Hepatocyte (in vitro differentiated cells): Measurements from ENCODE around the gene WDFY2. TPM values are rescaled to one million over a fixed set of nuclear protein-coding genes. Genes with fewer than 3 reads are reported as not detected.
A peak's percentile ranks its signal among the peaks of the same experiment; 100 is the strongest.

Experiments used
- DNase-seq: peaks from one replicate; pipeline ENCODE4 v3.0.0-alpha.2; 2016; ENCODE audit warnings: low spot score
- H2AFZ ChIP-seq: fragments of 200-600 bp; sonication (generic); 2 replicates; pipeline ENCODE4 v1.6.0; 2016; ENCODE audit warnings: antibody characterized with exemption, mild to moderate bottlenecking
- H3K27ac ChIP-seq: fragments of 200-600 bp; sonication (generic); 2 replicates; pipeline ENCODE4 v1.5.1; 2016; ENCODE audit warnings: mild to moderate bottlenecking
- H3K27me3 ChIP-seq: fragments of 200-600 bp; sonication (generic); 2 replicates; pipeline ENCODE4 v1.6.1; 2016
- H3K36me3 ChIP-seq: fragments of 200-600 bp; sonication (generic); replicated peaks from 2 replicates; pipeline ENCODE4 v1.5.1; 2016; ENCODE audit warnings: low read depth; ENCODE audit not compliant: insufficient read depth
- H3K4me1 ChIP-seq: fragments of 200-600 bp; sonication (generic); 2 replicates; pipeline ENCODE4 v1.5.1; 2016; ENCODE audit warnings: mild to moderate bottlenecking, moderate library complexity; ENCODE audit not compliant: insufficient read depth
- H3K4me2 ChIP-seq: fragments of 200-600 bp; sonication (generic); 2 replicates; pipeline ENCODE4 v1.6.0; 2016
- H3K4me3 ChIP-seq: fragments of 200-600 bp; sonication (generic); 2 replicates; pipeline ENCODE4 v1.5.1; 2016; ENCODE audit warnings: mild to moderate bottlenecking
- H3K79me2 ChIP-seq: fragments of 200-600 bp; sonication (generic); 2 replicates; pipeline ENCODE4 v1.6.0; 2017; ENCODE audit warnings: mild to moderate bottlenecking
- H3K9me2 ChIP-seq: fragments of 200-600 bp; sonication (generic); replicated peaks from 2 replicates; pipeline ENCODE4 v1.6.0; 2017; ENCODE audit warnings: mild to moderate bottlenecking; ENCODE audit not compliant: insufficient read depth
- H3K9me3 ChIP-seq: fragments of 200-600 bp; sonication (generic); 2 replicates; pipeline ENCODE4 v1.5.1; 2016; ENCODE audit warnings: low read depth, mild to moderate bottlenecking
- H4K20me1 ChIP-seq: fragments of 200-600 bp; sonication (generic); 2 replicates; pipeline ENCODE4 v1.6.0; 2016; ENCODE audit warnings: mild to moderate bottlenecking; ENCODE audit not compliant: insufficient read depth, poor library complexity, severe bottlenecking
- EZH2 ChIP-seq: fragments of 200-600 bp; sonication (generic); IDR thresholded peaks from 2 replicates; pipeline ENCODE4 v1.6.1; 2016; ENCODE audit warnings: antibody characterized with exemption, mild to moderate bottlenecking, borderline replicate concordance
- EZH2phosphoT487 ChIP-seq: fragments of 200-600 bp; sonication (generic); IDR thresholded peaks from one replicate; pipeline ENCODE4 v1.6.1; 2018; ENCODE audit warnings: antibody characterized with exemption, mild to moderate bottlenecking, low read depth, moderate library complexity; ENCODE audit not compliant: unreplicated experiment, severe bottlenecking
- WGBS: methylation state at CpG from one replicate; pipeline ENCODE4 v1.1.6; 2016; ENCODE audit warnings: low lambda C conversion rate; ENCODE audit errors: missing lambda C conversion rate; 5-methylcytosine and 5-hydroxymethylcytosine counted together
- polyA plus RNA-seq: library from polyadenylated mRNA; unstranded; fragments of >200 nt; fragmentation: Nextera tagmentation; extraction: Ambion mirVana; gene quantifications from 2 replicates; pipeline ENCODE4 v1.2.1, GENCODE V29; 2016
- total RNA-seq: library from RNA; depleted of rRNA; stranded (reverse); fragments of >200 nt; gene quantifications from 2 replicates; pipeline ENCODE4 v1.2.3, GENCODE V29; 2014
- TF ChIP-seq, protein P1 (sequence below): fragments of 200-600 bp; sonication (generic); IDR thresholded peaks from 2 replicates; pipeline ENCODE4 v1.5.1; 2016; ENCODE audit warnings: antibody characterized with exemption, mild to moderate bottlenecking; ENCODE audit not compliant: poor library complexity

The WDFY2 gene
- total and polyA plus RNA-seq, 2 experiments from 2014 or later: 9.0 to 9.1 TPM

DNA sequence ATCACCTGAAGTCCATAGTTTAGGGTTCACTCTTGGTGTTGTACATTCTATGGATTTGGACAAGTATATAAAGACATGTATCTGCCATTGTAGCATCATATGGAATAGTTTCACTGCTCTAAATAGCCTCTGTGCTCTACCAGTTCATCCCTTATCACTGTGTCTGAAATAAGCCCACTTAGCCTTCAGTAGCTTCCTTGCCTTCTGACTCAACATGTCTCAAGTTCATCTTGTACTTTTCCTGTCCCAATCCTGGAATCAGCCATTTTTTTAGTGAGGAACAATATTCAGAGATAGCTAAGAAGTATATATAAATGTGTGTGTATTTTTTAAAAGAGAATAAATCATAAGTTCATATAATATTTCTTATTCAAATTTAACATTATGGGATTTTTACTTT lies 140.5 kb downstream of the WDFY2 start:
- Histone ChIP-seq H3K27ac (no peak overlapping the region), H3K4me1 (peaks cover 16% of the 10 kb centered on the region), H3K27me3 (no peaks in the 10 kb centered on the region), H3K9me2 (no peaks in the 10 kb centered on the region), H3K4me2 (no peak overlapping the region), H2AFZ (no peak overlapping the region), H3K4me3 (no peak overlapping the region), H3K9me3 (no peaks in the 10 kb centered on the region), H4K20me1 (no peaks in the 10 kb centered on the region), H3K36me3 (no peaks in the 10 kb centered on the region), H3K79me2 (no peaks in the 10 kb centered on the region)
- TF ChIP-seq EZH2: no peak
- TF ChIP-seq EZH2phosphoT487: no peak
- TF ChIP-seq, protein P1, sequence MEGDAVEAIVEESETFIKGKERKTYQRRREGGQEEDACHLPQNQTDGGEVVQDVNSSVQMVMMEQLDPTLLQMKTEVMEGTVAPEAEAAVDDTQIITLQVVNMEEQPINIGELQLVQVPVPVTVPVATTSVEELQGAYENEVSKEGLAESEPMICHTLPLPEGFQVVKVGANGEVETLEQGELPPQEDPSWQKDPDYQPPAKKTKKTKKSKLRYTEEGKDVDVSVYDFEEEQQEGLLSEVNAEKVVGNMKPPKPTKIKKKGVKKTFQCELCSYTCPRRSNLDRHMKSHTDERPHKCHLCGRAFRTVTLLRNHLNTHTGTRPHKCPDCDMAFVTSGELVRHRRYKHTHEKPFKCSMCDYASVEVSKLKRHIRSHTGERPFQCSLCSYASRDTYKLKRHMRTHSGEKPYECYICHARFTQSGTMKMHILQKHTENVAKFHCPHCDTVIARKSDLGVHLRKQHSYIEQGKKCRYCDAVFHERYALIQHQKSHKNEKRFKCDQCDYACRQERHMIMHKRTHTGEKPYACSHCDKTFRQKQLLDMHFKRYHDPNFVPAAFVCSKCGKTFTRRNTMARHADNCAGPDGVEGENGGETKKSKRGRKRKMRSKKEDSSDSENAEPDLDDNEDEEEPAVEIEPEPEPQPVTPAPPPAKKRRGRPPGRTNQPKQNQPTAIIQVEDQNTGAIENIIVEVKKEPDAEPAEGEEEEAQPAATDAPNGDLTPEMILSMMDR: no peak
- no peak for DNase-seq

DNA sequence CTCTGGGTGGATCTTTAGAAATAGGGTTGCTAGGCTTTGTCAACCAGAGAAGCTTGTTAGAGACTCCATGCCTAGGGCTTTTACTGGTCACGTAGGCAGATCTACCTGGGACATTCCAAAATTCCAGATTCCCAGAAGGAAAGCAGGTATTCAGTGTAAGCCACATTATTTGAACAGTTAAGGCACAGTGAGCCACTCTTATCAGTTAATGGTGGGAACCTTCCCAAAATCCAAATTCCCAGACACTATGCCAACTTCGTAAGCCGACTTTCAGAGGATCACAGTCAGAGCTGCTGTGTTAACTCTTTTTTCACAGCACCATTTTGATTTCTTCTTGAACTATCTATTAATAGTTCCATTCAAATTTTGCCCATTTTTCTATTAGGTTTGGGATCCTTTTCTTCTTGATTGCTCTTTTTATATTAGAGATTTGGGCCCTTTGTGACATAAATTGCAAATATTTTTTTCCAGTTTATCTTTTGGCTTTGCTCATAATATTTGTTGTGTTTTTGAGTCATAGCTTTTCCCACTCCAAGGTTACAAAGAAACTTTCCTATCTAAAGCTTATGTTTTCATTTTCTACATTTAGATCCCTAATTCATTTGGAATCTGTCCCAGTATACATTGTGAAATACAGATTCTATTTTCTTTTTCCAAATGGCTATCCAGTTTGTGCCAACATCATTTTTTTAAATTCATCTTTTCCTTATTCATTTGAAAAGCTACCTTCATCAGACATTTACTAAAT lies 142.4 kb downstream of the WDFY2 start:
- Histone ChIP-seq H3K4me2 (no peak overlapping the region), H3K9me3 (no peaks in the 10 kb centered on the region), H3K36me3 (no peaks in the 10 kb centered on the region), H3K9me2 (no peaks in the 10 kb centered on the region), H2AFZ (no peak overlapping the region), H3K4me3 (no peak overlapping the region), H3K79me2 (no peaks in the 10 kb centered on the region), H3K27ac (peak overlapping the region; percentile 4), H3K4me1 (peaks cover 33% of the 10 kb centered on the region), H3K27me3 (no peaks in the 10 kb centered on the region), H4K20me1 (no peaks in the 10 kb centered on the region)
- TF ChIP-seq EZH2: no peak
- no peak for TF ChIP-seq EZH2phosphoT487
- TF ChIP-seq, protein P1: no peak
- no peak for DNase-seq
- WGBS: 74% methylated on average over 3 of the region's 3 CpGs

DNA sequence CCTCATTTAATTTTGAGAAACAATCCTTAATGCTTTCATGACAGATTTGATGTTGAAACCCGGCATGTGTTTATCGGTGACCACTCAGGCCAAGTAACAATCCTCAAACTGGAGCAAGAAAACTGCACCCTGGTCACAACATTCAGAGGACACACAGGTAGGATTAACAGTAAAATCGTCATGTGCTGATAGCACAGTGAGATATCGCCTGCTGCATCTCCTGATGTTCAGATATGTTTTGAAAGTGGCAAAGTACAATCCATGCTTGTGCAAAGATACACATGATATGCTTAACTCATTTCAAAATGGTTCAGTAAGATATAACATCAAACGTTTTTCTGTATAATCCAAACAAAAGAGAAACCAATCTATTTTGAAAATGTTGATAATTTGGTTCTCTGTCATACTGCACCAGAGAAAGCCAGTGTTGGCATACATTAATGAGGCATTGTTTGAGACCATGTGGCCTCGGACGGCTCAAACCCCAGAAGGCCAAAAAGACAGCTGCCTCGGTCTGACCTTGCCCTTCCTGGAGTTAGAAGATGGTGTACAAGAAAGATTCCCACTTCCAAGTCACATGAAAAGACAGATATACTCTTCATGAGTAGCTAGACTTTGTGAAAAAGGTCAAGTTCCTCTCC lies 143.5 kb downstream of the WDFY2 start:
- WGBS: 82% methylated on average over 8 of the region's 8 CpGs
- DNase-seq: no peak
- no peaks in the 10 kb centered on the region for H4K20me1 ChIP-seq
- no peaks in the 10 kb centered on the region for H3K9me2 ChIP-seq
- no peaks in the 10 kb centered on the region for H3K9me3 ChIP-seq
- no peaks in the 10 kb centered on the region for H3K36me3 ChIP-seq
- H3K79me2 ChIP-seq: no peaks in the 10 kb centered on the region
- no peak overlapping the region for H3K4me2 ChIP-seq
- H3K4me1 ChIP-seq: peaks cover 37% of the 10 kb centered on the region
- no peaks in the 10 kb centered on the region for H3K27me3 ChIP-seq
- no peak overlapping the region for H2AFZ ChIP-seq
- TF ChIP-seq, protein P1: no peak
- TF ChIP-seq EZH2 (no peak), EZH2phosphoT487 (no peak)
- peak overlapping the region; percentile 95 for H3K27ac ChIP-seq
- no peak overlapping the region for H3K4me3 ChIP-seq
